Sigmoid colon (tissue), 3 donors: ENCODE data around the gene FANCD2.

ENCODE experiments used
- CTCF ChIP-seq, 4 experiments: fragments of 450-650 bp in 3 of 4; fragments of 200-600 bp in 1 of 4; IDR thresholded peaks; one replicate each; pipeline ENCODE4 v1.5.1; 2016 to 2019; ENCODE audit warnings: antibody characterized with exemption in 4 of 4, mild to moderate bottlenecking in 3 of 4, moderate library complexity in 2 of 4
- POLR2A ChIP-seq, 2 donors: fragments of 450-650 bp; IDR thresholded peaks; one replicate each; pipeline ENCODE4 v1.6.1; 2016; ENCODE audit warnings: antibody characterized with exemption in 2 of 2, mild to moderate bottlenecking in 2 of 2, moderate library complexity in 2 of 2

GRCh38 chr3:10142707-10143560, 116.7 kb downstream of the FANCD2 start:
- TF ChIP-seq CTCF (IDR thresholded peaks at IDR 0.05) (no peak), POLR2A (IDR thresholded peaks at IDR 0.05) (no peak)
